Liver (tissue), 9 donors: ENCODE results near the gene ANKRD11. TPM values are rescaled to one million over a fixed set of nuclear protein-coding genes. Genes with fewer than 3 reads are reported as not detected.

Experiments
- DNase-seq: peaks from one replicate; pipeline ENCODE4 v3.0.0-alpha.2; 2017; ENCODE audit warnings: low spot score
- H3K27ac ChIP-seq, 2 donors: one replicate each; pipeline ENCODE4 v1.7.0; 2013; ENCODE audit warnings: inconsistent platforms in 2 of 2, low read length in 2 of 2, control low read depth in 1 of 2, low read depth in 1 of 2, mild to moderate bottlenecking in 1 of 2
- H3K27me3 ChIP-seq, 4 donors: one replicate each; pipeline versions ENCODE4 v1.6.1 to v1.7.0; 2013; ENCODE audit warnings: low read length in 3 of 4, inconsistent platforms in 1 of 4, mild to moderate bottlenecking in 1 of 4, moderate library complexity in 1 of 4; ENCODE audit not compliant: control insufficient read depth in 4 of 4, insufficient read depth in 4 of 4
- H3K36me3 ChIP-seq, 4 donors: one replicate each; pipeline versions ENCODE4 v1.6.1 to v1.7.0; 2013; ENCODE audit warnings: low read length in 3 of 4, mild to moderate bottlenecking in 3 of 4, low read depth in 1 of 4, moderate library complexity in 1 of 4; ENCODE audit not compliant: control insufficient read depth in 4 of 4, insufficient read depth in 3 of 4
- H3K4me1 ChIP-seq, 4 donors: one replicate each; pipeline versions ENCODE4 v1.6.1 to v1.7.0; 2013; ENCODE audit warnings: low read length in 3 of 4, mild to moderate bottlenecking in 3 of 4, moderate library complexity in 1 of 4; ENCODE audit not compliant: control insufficient read depth in 4 of 4, insufficient read depth in 4 of 4
- H3K4me3 ChIP-seq, 3 donors: one replicate each; pipeline versions ENCODE4 v1.6.1 to v1.7.0; 2013; ENCODE audit warnings: low read length in 3 of 3, control low read depth in 1 of 3, low read depth in 1 of 3, mild to moderate bottlenecking in 1 of 3
- H3K9ac ChIP-seq, 2 donors: one replicate each; pipeline ENCODE4 v1.7.0; 2013; ENCODE audit warnings: low read length in 2 of 2, mild to moderate bottlenecking in 2 of 2, moderate library complexity in 2 of 2, control low read depth in 1 of 2, low read depth in 1 of 2
- H3K9me3 ChIP-seq, 4 donors: one replicate each; pipeline versions ENCODE4 v1.6.1 to v1.7.0; 2013; ENCODE audit warnings: low read length in 3 of 4; ENCODE audit not compliant: control insufficient read depth in 4 of 4
- FOXA2 ChIP-seq: IDR thresholded peaks from 2 replicates; pipeline ENCODE4 v1.6.1; 2016; ENCODE audit warnings: antibody characterized with exemption
- GABPA ChIP-seq, 2 donors: IDR thresholded peaks in 1 of 2; conservative IDR thresholded peaks in 1 of 2; 2 replicates each; pipeline ENCODE4 v1.6.1; 2016; ENCODE audit warnings: antibody characterized with exemption in 2 of 2, mild to moderate bottlenecking in 1 of 2, moderate library complexity in 1 of 2
- JUND ChIP-seq, 2 donors: IDR thresholded peaks; 2 replicates each; pipeline ENCODE4 v1.6.1; 2016; ENCODE audit warnings: antibody characterized with exemption in 2 of 2
- MAX ChIP-seq: IDR thresholded peaks from 2 replicates; pipeline ENCODE4 v1.6.1; 2016; ENCODE audit warnings: antibody characterized with exemption
- NR2F2 ChIP-seq: IDR thresholded peaks from 2 replicates; pipeline ENCODE4 v1.6.1; 2016; ENCODE audit warnings: antibody characterized with exemption
- RAD21 ChIP-seq, 2 donors: IDR thresholded peaks; 2 replicates each; pipeline ENCODE4 v1.6.1; 2016; ENCODE audit warnings: antibody characterized with exemption in 2 of 2, mild to moderate bottlenecking in 2 of 2
- REST ChIP-seq: IDR thresholded peaks from 2 replicates; pipeline ENCODE4 v1.6.1; 2016; ENCODE audit warnings: antibody characterized with exemption, mild to moderate bottlenecking
- RXRA ChIP-seq, 2 donors: IDR thresholded peaks; 2 replicates each; pipeline ENCODE4 v1.6.1; 2017 to 2018; ENCODE audit warnings: antibody characterized with exemption in 2 of 2, mild to moderate bottlenecking in 1 of 2
- SP1 ChIP-seq: IDR thresholded peaks from 2 replicates; pipeline ENCODE4 v1.6.1; 2018; ENCODE audit warnings: antibody characterized with exemption, mild to moderate bottlenecking
- YY1 ChIP-seq: IDR thresholded peaks from 2 replicates; pipeline ENCODE4 v1.6.1; 2016; ENCODE audit warnings: antibody characterized with exemption, mild to moderate bottlenecking
- WGBS: extraction: QIAGEN DNeasy Blood & Tissue Kit; methylation state at CpG from one replicate; pipeline ENCODE4 v1.1.7; 2013; 5-methylcytosine and 5-hydroxymethylcytosine counted together
- polyA plus RNA-seq, 2 donors: library from polyadenylated mRNA; stranded (reverse) in 1 of 2; unstranded in 1 of 2; fragments of 200-250 nt in 1 of 2; fragments of >200 nt in 1 of 2; fragmentation: Nextera tagmentation in 1 of 2; extraction: Ambion mirVana in 1 of 2; gene quantifications; one replicate each; pipeline versions ENCODE4 v1.2.1 to v1.2.3, GENCODE V29; 2013 to 2015
- total RNA-seq, 2 donors: library from RNA; depleted of rRNA; stranded (reverse); fragments of >200 nt; gene quantifications; one replicate each; pipeline ENCODE4 v1.2.3, GENCODE V29; 2014
- TF ChIP-seq, protein P1 (sequence below): IDR thresholded peaks from 2 replicates; pipeline ENCODE4 v1.6.1; 2016; ENCODE audit warnings: antibody characterized with exemption
- donor health status: healthy.
- donor health status: healthy.
- donor health status: healthy.
- donor health status: healthy.
- donor health status: healthy.

The ANKRD11 gene
- total and polyA plus RNA-seq, 4 donors, result 16.3 to 55.1 (median 28.0) TPM

- Histone ChIP-seq H3K27ac (no peak overlapping the region), H3K9ac (no peak overlapping the region)
- no peak for DNase-seq
Observed at GRCh38 chr16:89370081-89370511, 120.3 kb downstream of the ANKRD11 start.

DNA sequence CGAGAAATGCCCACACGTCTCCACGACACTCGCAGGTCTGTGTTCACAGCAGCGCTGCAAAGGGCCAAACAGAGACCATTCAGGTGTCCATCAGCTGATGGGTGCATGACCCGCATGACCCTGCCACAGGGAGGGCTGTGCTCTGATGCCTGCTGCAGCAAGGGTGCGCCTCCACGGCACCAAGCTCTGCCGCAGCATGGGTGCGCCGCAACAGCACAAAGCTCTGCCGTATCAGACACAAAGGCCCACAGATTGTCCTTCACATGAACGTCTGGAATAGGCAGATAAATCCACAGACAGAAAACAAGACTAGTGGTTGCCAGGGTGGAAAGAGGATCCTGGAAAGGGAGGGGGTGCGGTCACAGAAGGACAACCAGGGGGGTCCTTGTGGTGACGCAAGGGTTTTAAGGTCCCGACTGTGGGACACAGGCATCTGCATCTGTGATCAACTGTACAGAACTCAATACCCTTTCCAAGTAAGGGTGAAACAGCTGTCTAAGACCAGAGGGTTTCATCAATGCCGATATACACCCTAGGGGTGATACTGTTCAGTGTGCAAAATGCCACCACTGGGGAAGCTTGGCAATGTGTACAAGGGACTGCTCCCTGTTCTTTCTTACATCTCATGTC, 121.0 kb downstream of the ANKRD11 start:
- no peak for DNase-seq
- Histone ChIP-seq H3K4me1 (peaks cover 6 to 27% (median 16%) of the 10 kb centered on the region in 4 donors), H3K27ac (no peak overlapping the region), H3K27me3 (no peaks in the 10 kb centered on the region), H3K9me3 (no peaks in the 10 kb centered on the region), H3K4me3 (no peak overlapping the region), H3K36me3 (peaks cover 0 to 5% (median under 1%) of the 10 kb centered on the region in 4 donors), H3K9ac (no peak overlapping the region)
- WGBS, result 90% methylated on average over 17 of the region's 17 CpGs
- TF ChIP-seq GABPA (IDR thresholded peaks at IDR 0.05 in 1 of 2, conservative IDR thresholded peaks at IDR 0.05 in 1 of 2) (no peak), YY1 (no peak), SP1 (no peak), FOXA2 (no peak), JUND (IDR thresholded peaks at IDR 0.05) (no peak), NR2F2 (no peak)

More at GRCh38 chr16:89370081-89370511, 120.3 kb downstream of the ANKRD11 start:
- WGBS, result 88% methylated on average over 5 of the region's 5 CpGs
- TF ChIP-seq SP1 (no peak), NR2F2 (no peak), RXRA (IDR thresholded peaks at IDR 0.05) (no peak)
- peaks cover 4 to 19% (median 9%) of the 10 kb centered on the region in 4 donors for H3K4me1 ChIP-seq
- H3K4me3 ChIP-seq, result no peak overlapping the region
- no peaks in the 10 kb centered on the region for H3K9me3 ChIP-seq
- peaks cover 0 to 5% (median under 1%) of the 10 kb centered on the region in 4 donors for H3K36me3 ChIP-seq
- no peaks in the 10 kb centered on the region for H3K27me3 ChIP-seq

DNA sequence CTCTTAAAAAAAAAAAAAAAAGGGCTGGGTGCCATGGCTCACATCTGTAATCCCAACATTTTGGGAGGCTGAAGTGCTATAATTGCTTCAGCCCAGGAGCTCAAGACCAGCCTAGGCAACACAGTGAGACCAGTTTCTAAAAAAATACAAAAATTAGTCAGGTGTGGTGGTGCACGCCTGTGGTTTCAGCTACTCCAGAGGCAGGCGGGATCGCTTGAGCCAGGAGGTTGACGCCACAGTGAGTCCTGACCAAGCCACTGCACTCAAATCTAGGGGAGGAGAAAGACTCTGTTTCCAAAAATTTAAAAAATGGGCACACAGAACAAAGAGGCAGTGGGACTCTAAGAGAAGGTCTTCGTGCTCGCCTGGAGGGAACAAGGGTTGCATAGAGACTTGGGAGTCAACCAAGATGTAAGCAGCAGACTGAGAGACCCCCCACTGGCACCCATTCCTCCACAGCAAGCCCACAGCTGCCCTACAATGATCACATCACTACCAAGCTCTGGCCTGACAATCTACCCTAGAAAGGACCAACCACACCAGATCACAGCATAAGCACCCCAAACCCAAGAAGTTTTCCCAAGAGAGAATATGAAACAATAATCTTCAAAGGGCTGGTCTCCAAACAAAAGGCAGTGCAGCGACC, 121.6 kb downstream of the ANKRD11 start:
- TF ChIP-seq, protein P1, sequence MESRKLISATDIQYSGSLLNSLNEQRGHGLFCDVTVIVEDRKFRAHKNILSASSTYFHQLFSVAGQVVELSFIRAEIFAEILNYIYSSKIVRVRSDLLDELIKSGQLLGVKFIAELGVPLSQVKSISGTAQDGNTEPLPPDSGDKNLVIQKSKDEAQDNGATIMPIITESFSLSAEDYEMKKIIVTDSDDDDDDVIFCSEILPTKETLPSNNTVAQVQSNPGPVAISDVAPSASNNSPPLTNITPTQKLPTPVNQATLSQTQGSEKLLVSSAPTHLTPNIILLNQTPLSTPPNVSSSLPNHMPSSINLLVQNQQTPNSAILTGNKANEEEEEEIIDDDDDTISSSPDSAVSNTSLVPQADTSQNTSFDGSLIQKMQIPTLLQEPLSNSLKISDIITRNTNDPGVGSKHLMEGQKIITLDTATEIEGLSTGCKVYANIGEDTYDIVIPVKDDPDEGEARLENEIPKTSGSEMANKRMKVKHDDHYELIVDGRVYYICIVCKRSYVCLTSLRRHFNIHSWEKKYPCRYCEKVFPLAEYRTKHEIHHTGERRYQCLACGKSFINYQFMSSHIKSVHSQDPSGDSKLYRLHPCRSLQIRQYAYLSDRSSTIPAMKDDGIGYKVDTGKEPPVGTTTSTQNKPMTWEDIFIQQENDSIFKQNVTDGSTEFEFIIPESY, result no peak
- no peak for TF ChIP-seq GABPA (IDR thresholded peaks at IDR 0.05 in 1 of 2, conservative IDR thresholded peaks at IDR 0.05 in 1 of 2)
- TF ChIP-seq SP1, result no peak
- no peak for TF ChIP-seq RAD21 (IDR thresholded peaks at IDR 0.05)
- TF ChIP-seq NR2F2, result no peak
- TF ChIP-seq JUND (IDR thresholded peaks at IDR 0.05), result no peak
- no peak for TF ChIP-seq MAX
- no peak for TF ChIP-seq REST

More for the DNA sequence above, 121.6 kb downstream of the ANKRD11 start:
- no peak for DNase-seq
- H3K27ac ChIP-seq, result no peak overlapping the region
- peaks cover 0 to 5% (median under 1%) of the 10 kb centered on the region in 4 donors for H3K36me3 ChIP-seq
- no peaks in the 10 kb centered on the region for H3K9me3 ChIP-seq
- peaks cover 8 to 33% (median 23%) of the 10 kb centered on the region in 4 donors for H3K4me1 ChIP-seq
- no peak overlapping the region for H3K9ac ChIP-seq
- no peaks in the 10 kb centered on the region for H3K27me3 ChIP-seq
- H3K4me3 ChIP-seq, result no peak overlapping the region
- 98% methylated on average over 7 of the region's 7 CpGs for WGBS
